ENCODE measurements around the gene NLRC5.

DNA sequence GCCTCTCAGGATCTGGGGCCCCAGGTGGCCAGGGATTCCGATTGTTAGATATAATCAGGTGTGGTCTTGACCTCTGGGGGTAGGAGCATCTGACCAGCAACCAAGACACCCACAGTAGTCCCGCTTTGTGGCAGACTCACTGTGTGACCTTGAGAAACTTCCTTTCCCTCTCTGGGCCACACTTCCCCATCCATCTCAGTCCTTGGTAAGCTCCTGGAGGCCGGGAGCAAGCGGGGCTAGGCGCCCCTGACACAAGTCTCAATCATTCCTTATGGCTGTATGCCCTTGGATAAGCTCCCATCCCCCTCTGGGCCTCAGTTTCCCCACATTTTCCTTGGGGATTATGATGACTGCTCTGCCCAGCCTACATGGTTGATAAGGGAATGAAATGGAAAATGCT lies 124.3 kb downstream of the NLRC5 start:
- TF ChIP-seq, protein P1, sequence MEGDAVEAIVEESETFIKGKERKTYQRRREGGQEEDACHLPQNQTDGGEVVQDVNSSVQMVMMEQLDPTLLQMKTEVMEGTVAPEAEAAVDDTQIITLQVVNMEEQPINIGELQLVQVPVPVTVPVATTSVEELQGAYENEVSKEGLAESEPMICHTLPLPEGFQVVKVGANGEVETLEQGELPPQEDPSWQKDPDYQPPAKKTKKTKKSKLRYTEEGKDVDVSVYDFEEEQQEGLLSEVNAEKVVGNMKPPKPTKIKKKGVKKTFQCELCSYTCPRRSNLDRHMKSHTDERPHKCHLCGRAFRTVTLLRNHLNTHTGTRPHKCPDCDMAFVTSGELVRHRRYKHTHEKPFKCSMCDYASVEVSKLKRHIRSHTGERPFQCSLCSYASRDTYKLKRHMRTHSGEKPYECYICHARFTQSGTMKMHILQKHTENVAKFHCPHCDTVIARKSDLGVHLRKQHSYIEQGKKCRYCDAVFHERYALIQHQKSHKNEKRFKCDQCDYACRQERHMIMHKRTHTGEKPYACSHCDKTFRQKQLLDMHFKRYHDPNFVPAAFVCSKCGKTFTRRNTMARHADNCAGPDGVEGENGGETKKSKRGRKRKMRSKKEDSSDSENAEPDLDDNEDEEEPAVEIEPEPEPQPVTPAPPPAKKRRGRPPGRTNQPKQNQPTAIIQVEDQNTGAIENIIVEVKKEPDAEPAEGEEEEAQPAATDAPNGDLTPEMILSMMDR (IDR thresholded peaks at IDR 0.05), result no peak
- TF ChIP-seq POLR2A (IDR thresholded peaks at IDR 0.05) (no peak), EP300 (IDR thresholded peaks at IDR 0.05) (no peak)
